Cardiac muscle cell (in vitro differentiated cells and primary cell): ENCODE measurements around the gene ECHDC1. TPM values are rescaled to one million over a fixed set of nuclear protein-coding genes. Genes with fewer than 3 reads are reported as not detected.

Experiments used
- DNase-seq, 2 donors: peaks; one replicate each; pipeline versions ENCODE4 v3.0.0 to v3.0.0-alpha.2; 2010 to 2017; ENCODE audit warnings: low read depth in 1 of 2, low spot score in 1 of 2
- H3K27ac ChIP-seq: fragments of 200-600 bp; sonication (generic); 2 replicates; pipeline ENCODE4 v1.5.1; 2016
- H3K27me3 ChIP-seq: fragments of 200-600 bp; sonication (generic); 2 replicates; pipeline ENCODE4 v1.6.0; 2016; ENCODE audit warnings: control low read depth
- H3K36me3 ChIP-seq: fragments of 200-600 bp; sonication (generic); 2 replicates; pipeline ENCODE4 v1.5.1; 2016; ENCODE audit warnings: control low read depth
- H3K4me1 ChIP-seq: fragments of 200-600 bp; sonication (generic); 2 replicates; pipeline ENCODE4 v1.8.1; 2017; ENCODE audit warnings: low read depth, mild to moderate bottlenecking, mixed run types
- H3K4me3 ChIP-seq: fragments of 200-600 bp; sonication (generic); 2 replicates; pipeline ENCODE4 v1.5.1; 2016; ENCODE audit warnings: mild to moderate bottlenecking
- H3K9me3 ChIP-seq: fragments of 200-600 bp; sonication (generic); 2 replicates; pipeline ENCODE4 v1.5.1; 2017; ENCODE audit warnings: low read depth, mild to moderate bottlenecking, control low read depth
- polyA plus RNA-seq: library from polyadenylated mRNA; unstranded; fragments of >200 nt; fragmentation: Nextera tagmentation; extraction: Ambion mirVana; gene quantifications from 2 replicates; pipeline ENCODE4 v1.2.1, GENCODE V29; 2016
- total RNA-seq: library from RNA; depleted of rRNA; stranded (reverse); fragments of >200 nt; gene quantifications from 2 replicates; pipeline ENCODE4 v1.2.3, GENCODE V29; 2016
- TF ChIP-seq, protein P1 (sequence below): IDR thresholded peaks from 2 replicates; pipeline ENCODE4 v1.5.1; 2012; ENCODE audit warnings: low read depth, mild to moderate bottlenecking, low read length

ECHDC1 gene
- total and polyA plus RNA-seq, 2 experiments from 2014 or later, result 36.1 to 68.4 TPM

DNA sequence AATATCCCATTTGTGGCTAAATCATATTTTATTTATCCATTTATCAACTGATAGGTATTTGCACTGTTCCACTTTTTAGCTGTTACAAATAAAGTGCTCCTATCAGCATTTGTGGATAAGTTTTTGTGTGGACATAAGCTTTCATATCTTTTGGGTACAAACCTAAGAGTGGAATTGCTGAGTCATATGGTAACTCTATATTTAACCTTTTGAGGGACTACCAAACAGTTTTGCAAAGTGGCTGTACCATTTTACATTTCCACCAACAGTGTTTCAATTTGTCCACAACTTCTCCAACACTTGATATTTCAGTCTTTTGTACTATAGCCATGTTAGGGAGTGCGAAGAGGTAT is 23.6 kb upstream of the ECHDC1 start:
- TF ChIP-seq, protein P1, sequence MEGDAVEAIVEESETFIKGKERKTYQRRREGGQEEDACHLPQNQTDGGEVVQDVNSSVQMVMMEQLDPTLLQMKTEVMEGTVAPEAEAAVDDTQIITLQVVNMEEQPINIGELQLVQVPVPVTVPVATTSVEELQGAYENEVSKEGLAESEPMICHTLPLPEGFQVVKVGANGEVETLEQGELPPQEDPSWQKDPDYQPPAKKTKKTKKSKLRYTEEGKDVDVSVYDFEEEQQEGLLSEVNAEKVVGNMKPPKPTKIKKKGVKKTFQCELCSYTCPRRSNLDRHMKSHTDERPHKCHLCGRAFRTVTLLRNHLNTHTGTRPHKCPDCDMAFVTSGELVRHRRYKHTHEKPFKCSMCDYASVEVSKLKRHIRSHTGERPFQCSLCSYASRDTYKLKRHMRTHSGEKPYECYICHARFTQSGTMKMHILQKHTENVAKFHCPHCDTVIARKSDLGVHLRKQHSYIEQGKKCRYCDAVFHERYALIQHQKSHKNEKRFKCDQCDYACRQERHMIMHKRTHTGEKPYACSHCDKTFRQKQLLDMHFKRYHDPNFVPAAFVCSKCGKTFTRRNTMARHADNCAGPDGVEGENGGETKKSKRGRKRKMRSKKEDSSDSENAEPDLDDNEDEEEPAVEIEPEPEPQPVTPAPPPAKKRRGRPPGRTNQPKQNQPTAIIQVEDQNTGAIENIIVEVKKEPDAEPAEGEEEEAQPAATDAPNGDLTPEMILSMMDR, result no peak
- no peaks in the 10 kb centered on the region for H3K9me3 ChIP-seq
- DNase-seq, result peak in 1 of 2 donors; percentile 26
- no peaks in the 10 kb centered on the region for H3K27me3 ChIP-seq
- no peak overlapping the region for H3K27ac ChIP-seq
- H3K4me1 ChIP-seq, result no peaks in the 10 kb centered on the region
- no peak overlapping the region for H3K4me3 ChIP-seq
- no peaks in the 10 kb centered on the region for H3K36me3 ChIP-seq

DNA sequence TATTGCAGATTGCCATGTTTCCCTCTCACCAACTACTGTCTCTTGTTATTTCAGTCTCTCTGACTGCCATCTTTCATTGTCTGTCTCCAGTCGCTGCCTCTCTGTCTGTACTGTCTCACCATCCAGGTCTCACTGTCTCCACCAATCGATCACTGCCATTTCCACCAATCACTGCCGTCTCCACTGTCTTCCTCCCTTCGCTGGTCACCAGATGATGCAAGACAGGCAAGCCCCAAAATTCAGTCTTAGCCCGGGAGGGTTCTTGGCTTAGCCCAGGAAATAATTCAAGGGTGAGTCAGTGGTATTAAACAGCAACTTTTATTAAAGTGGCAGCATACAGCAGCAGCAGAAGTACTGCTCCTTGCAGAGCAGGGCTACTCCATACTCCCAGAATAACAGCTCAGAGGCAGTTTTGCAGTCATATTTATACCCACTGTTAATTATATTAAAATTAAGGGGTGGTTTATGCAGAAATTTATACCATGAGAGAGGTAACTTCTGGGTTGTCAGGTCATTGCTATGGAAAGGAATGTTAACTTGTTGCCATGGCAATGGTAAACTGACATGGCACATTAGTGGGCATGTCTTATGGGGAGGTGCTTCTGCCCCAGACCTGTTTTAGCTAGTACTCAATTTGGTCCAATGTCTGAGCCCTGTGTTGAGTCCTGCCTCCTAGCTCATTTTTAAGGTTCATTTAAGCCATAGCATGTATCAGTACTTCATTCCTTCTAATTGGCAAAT is 23.0 kb upstream of the ECHDC1 start:
- Histone ChIP-seq H3K4me3 (no peak overlapping the region), H3K27ac (no peak overlapping the region), H3K36me3 (no peaks in the 10 kb centered on the region), H3K27me3 (no peaks in the 10 kb centered on the region), H3K4me1 (no peaks in the 10 kb centered on the region), H3K9me3 (no peaks in the 10 kb centered on the region)
- TF ChIP-seq, protein P1, result no peak
- peak in 1 of 2 donors; percentile 97 for DNase-seq

DNA sequence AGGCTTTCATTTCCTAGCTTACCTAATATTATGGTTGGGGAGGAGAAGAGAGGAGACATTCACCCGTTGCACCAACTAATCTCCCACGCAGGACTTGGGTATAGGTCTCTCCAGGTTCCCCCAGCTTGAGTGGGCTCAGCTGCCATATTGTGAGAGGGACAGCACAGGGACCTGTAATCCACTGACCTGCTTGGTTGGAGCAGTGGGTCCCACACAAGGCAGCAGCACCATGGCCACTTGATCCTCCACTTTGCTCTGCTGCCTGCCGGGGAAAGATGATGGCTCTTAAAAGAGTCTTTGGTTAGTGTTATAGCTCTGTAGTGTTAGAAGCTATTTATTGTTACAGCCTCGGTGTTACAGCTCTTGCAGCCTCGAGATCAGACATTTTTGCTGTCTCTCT is 22.5 kb upstream of the ECHDC1 start:
- H3K27ac ChIP-seq, result no peak overlapping the region
- H3K27me3 ChIP-seq, result no peaks in the 10 kb centered on the region
- DNase-seq, result no peak
- TF ChIP-seq, protein P1, result no peak
- H3K36me3 ChIP-seq, result no peaks in the 10 kb centered on the region
- H3K4me1 ChIP-seq, result no peaks in the 10 kb centered on the region
- H3K4me3 ChIP-seq, result no peak overlapping the region
- H3K9me3 ChIP-seq, result no peaks in the 10 kb centered on the region

DNA sequence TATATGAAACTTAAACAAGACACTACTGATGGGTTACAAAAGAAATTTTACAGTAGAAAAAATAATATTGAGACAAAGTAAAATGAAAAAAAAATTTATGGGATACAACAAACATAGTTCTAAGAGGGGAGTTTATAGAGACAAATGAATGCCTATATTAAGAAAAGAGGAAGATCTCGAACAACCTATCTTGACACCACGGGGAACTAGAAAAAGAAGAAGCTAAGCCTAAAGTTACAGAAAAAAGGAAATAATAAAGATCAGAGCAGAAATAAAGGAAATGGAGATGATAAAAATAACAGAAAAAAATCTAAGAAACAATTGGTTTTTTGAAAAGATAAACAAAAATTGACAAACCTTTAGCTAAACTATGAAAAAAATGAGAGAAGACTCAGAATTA is 9.1 kb upstream of the ECHDC1 start:
- Histone ChIP-seq H3K27ac (no peak overlapping the region), H3K4me1 (no peaks in the 10 kb centered on the region), H3K27me3 (no peaks in the 10 kb centered on the region), H3K36me3 (no peaks in the 10 kb centered on the region), H3K4me3 (no peak overlapping the region), H3K9me3 (no peaks in the 10 kb centered on the region)
- DNase-seq, result no peak
- TF ChIP-seq, protein P1, result no peak

DNA sequence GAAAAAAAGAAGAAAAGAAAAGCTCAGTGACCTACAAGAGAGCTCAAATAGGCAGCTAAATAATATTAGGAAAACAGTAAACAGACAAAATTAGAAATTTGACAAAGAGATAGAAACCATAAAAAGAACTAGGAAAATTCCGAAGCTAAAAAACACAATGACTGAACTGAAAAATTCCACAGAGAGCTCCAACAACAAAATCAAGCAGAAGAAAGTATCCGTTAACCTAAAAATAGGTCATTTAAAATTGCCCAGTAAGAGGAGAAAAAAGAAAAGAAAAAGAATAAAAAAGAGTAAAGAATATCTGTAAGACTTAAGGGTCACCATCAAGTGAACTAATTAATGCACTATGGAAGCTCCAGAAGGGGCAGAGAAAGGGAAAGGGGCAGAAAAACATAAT is 6.6 kb upstream of the ECHDC1 start:
- H3K36me3 ChIP-seq, result no peaks in the 10 kb centered on the region
- H3K4me1 ChIP-seq, result no peaks in the 10 kb centered on the region
- H3K9me3 ChIP-seq, result no peaks in the 10 kb centered on the region
- no peaks in the 10 kb centered on the region for H3K27me3 ChIP-seq
- TF ChIP-seq, protein P1, result no peak
- no peak overlapping the region for H3K27ac ChIP-seq
- DNase-seq, result no peak
- no peak overlapping the region for H3K4me3 ChIP-seq
